Stimulated activated CD4-positive, alpha-beta T cell treated with anti-CD3 and anti-CD28 coated beads, Interleukin-15, amount 100 ng/mL, for 48 hours (primary cell): ENCODE data around the gene TPSAB1.

Experiments
- DNase-seq, 2 donors: peaks; one replicate each; pipeline ENCODE4 v3.0.0-alpha.2; 2020; ENCODE audit warnings: low read depth in 2 of 2

The TPSAB1 gene

DNA sequence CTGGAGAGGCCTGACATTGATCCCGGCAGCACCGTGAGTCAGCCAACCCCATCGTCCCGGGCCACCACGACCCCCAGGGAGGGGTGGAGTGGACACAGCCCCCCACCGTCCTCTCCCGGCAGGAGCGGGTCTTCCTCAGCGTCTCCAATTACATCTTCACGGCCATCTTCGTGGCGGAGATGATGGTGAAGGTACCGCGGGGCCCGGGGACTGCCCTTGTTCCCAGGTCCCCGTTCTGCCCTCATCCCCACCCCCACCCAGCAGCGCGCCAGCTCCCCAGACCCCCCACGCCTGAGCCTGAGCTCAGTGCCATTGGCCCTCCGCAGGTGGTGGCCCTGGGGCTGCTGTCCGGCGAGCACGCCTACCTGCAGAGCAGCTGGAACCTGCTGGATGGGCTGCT, 30.0 kb upstream of the TPSAB1 start:
- no peak for DNase-seq

DNA sequence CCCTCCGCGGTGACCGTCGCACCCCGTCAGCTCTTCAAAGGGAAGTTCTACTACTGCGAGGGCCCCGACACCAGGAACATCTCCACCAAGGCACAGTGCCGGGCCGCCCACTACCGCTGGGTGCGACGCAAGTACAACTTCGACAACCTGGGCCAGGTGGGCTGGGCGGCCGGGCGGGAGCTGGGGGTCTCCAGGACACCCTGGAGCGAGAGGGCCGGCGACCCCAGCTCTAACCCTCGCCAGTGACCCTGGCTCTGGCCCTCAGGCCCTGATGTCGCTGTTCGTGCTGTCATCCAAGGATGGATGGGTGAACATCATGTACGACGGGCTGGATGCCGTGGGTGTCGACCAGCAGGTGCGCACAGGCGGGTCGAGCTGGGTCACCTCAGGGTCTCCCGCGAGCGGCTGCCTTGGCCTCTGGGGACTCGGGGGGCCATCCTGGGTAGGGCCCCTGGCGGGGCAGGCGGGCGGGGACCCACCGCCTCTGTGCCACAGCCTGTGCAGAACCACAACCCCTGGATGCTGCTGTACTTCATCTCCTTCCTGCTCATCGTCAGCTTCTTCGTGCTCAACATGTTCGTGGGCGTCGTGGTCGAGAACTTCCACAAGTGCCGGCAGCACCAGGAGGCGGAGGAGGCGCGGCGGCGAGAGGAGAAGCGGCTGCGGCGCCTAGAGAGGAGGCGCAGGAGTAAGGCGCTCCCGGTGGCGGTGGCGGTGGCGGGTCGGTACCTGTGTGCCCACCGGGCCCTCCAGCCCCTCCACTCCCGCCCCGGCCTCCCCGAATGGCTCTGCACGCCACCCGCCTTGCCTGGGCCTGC, 28.8 kb upstream of the TPSAB1 start:
- no peak for DNase-seq

DNA sequence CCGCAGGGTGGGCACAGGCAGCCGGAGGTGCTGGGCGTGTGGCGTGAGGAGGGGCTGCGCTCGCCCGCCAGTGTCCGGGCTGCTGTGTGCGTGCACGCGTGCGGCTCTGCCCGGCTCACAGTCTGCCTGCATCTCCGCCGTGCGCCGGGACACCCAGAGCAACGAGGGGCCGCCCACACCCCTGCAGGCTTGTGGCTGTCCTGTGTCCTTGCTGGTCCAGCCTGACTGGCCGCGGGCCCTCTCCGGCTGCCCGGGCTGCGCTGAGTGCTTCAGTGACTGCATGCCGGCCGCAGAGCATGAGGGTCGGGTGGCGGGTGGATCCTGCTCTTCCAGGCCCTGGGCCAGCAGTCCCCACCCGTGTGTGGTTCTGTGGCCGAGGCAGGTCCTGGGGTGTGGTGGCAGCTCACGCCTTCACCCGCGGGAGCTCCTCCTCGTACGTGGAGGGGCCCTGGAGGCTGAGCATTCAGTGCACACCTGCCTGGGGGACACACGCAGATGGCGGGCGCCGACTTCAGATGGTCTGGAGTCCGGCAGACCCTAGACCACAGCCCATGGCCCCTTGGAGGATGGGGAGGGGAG, 27.8 kb upstream of the TPSAB1 start:
- DNase-seq, result no peak

DNA sequence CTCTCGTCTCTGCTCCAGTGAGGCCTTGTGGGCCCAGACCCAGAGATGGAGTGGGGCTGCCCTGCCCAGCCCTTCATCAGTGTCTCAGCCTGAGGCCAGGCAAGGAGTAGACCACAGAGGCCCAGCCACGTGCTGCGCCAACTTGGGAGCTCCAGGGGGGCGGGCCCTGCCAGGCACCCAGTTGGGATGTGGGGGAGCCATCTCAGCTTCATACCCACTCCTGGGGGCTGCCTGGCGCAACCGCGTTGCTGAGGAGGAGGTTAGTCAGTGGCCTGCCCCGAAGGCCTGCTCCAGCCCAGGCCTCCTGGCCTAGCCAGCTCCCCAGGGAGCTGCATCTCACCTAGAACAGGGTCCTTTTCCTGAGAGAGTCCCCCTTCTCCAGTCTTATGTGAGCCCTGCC, 27.3 kb upstream of the TPSAB1 start:
- DNase-seq, result no peak

DNA sequence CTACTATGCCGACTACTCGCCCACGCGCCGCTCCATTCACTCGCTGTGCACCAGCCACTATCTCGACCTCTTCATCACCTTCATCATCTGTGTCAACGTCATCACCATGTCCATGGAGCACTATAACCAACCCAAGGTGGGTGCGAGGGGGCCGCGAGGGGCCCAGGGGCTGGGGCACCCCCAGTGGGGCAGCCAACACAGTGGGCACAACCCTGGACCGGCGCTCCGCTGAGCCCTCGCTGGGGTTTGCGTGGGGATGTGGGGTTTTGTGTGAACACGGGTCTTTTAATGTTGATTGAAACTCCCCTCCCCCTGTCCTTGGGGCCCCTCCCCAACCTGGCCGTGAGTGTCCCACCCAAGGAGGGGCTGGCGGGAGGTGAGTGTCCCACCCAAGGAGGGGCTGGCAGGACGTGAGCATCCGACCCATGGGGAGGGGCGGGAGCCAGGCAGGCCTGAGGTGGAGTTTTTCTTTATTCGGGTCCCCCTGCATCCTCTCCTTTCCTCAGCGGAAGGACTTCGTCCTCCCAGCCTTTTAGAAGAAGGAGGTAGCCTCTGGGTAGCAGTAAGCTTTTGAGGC, 26.6 kb upstream of the TPSAB1 start:
- no peak for DNase-seq

DNA sequence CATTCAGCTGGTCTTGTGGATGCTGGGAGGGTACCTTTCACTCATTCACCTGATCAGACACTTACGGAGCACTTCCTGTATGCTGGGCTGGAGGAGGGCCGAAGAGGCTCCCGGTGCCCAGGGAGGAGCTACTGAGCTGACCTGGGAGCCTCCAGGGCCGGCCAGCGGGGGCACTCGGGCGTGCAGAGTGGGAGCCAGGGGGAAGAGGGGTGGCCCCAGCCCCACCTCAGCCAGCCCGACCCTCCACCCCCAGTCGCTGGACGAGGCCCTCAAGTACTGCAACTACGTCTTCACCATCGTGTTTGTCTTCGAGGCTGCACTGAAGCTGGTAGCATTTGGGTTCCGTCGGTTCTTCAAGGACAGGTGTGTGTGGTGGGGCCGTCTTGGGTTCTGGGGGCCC, 25.8 kb upstream of the TPSAB1 start:
- DNase-seq, result no peak

DNA sequence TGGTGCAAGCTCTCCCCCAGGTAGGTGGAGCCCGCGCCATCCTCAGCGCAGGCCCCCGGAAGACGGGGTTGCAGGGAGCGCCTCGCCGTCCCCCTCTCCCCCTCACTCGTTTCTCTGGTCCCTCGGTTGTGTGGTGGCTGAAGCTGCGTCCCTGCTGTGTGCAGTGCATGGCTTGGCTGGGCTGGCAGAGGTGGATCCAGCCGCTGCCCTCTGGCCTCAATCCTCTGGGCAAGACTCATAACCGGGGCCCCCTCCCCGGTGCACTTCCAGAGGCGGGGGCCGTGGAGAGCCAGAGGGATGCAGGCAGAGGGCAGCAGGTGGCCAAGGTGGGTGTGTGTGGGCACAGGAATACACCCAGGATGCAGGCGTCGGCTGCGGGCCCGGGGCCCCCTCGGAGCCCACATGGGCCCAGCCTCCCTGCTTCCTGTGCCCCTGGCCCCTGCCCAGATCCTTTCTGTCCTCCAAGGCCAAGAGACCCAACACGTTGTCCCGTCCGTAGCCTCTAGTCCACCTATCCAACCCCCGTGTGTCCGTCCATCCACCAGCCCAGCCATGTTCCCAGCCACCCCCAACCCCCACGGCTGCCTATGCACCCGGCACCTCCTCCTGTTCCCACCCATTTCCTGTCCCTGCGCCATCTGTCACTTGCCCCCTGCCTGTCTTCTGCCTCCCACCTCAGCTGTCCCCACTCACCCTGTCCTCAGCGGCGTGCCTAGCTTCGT, 24.8 kb upstream of the TPSAB1 start:
- no peak for DNase-seq

DNA sequence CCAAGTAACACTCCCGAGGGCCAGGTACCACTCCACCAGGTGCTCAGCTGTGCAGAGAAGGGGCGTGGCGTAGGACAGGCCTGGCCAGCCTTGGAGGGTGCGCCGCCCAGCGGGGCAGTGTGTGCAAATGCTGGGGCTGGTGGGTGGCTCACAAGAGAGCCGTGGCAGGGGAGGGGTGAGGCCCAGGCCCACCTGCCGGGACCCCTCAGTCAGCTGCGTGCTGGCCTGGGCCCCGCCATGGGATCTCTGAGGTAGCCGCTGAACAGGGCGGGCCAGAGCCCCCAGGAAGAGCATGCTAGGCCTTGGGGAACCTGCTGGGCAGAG, 24.2 kb upstream of the TPSAB1 start:
- DNase-seq, result no peak

DNA sequence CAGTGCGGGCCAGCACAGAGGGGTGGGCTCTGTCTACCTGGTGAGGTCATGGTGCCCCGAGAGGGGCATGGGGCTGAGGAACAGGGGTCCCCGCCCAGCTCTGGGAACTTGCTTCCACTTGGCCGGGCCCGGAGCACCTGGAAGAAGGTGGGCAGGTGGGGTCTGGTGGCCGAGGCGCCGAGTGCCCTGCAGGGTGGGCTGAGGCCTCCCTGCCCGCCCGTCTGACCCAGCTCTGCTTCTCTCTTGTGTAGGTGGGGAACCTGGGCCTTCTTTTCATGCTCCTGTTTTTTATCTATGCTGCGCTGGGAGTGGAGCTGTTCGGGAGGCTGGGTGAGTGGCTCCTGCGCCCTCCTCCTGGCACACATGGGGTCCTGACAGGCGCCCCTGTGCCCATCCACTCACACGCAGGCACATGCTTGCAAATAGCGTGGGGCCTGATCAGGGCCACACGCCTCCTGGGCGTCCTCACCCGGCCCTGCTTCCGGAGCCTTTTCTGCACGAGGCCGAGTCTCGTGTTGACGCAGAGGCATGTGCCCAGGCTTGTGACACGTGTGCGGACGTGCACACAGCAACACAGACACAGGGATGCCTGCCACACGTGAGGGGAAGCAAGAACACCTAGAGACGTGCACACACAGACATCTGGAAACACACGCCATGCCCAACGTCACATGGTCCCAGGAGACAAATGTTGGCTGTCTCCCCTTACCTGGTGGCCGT, 23.7 kb upstream of the TPSAB1 start:
- no peak for DNase-seq

DNA sequence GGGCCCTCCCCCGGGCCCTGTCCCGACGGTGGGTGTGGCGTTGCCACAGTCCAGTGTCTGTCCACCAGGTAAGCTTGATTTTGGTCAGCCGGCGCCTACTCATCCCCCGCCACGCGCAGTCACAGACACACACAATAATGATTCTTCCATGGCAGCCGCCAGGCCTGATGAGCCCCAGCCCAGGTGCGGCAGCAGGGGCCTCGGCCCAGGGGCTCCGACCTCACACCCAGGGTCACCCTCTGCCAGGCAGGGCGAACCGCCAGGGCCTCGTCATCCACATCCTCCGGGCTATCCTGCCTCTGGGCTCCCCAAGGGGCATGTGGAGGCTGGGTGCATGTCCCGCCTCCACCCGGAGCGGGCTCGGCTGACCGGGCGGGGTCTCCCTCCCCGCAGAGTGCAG, 23.0 kb upstream of the TPSAB1 start:
- no peak for DNase-seq

DNA sequence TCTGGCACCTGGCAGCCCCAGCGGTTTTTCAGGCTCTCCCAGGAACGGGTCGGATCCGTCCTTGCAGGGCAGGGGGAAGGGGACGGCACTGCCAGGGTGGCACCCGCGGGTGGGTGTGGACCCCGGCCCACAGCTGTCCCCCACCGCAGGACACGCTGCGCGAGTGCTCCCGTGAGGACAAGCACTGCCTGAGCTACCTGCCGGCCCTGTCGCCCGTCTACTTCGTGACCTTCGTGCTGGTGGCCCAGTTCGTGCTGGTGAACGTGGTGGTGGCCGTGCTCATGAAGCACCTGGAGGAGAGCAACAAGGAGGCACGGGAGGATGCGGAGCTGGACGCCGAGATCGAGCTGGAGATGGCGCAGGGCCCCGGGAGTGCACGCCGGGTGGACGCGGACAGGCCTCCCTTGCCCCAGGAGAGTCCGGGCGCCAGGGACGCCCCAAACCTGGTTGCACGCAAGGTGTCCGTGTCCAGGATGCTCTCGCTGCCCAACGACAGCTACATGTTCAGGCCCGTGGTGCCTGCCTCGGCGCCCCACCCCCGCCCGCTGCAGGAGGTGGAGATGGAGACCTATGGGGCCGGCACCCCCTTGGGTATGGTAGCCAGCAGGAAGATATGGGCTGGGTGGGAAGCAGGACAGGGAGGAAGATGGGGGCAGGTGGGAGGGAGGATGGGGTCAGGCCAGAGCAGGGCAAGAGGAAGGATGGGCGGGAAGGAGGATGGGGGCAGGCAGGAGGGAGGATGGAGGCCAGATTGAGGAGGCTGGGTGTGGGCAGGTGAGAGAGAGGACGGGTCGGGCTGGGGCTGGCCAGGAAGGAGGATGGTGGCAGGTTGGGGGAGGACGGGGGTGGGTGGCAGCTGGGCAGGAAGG, 22.2 kb upstream of the TPSAB1 start:
- no peak for DNase-seq

DNA sequence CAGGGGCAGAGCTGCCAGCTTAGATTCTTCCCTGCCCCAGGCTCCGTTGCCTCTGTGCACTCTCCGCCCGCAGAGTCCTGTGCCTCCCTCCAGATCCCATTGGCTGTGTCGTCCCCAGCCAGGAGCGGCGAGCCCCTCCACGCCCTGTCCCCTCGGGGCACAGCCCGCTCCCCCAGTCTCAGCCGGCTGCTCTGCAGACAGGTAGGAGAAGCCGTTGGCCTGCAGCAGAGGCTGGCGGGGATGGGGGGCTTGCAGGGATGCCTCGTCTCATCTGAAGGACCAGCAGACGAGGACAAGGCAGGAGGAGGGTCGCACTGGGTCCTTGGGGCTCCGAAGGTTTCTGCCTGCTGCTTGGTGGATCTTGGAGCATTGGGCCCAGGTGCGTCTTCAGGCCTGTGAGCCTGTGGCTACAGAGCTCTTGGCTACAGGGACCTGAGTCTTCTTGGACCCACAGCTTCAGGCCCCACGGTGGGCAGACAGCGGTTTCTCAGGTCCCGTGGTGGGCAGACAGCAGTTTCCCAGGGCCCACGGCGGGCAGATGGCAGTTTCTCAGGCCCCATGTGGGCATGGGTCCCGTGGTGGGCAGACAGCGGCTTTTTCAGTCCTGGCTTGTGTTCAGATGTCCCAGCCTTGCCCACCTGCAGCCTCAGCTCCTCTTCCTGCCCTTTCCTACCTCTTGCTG, 21.4 kb upstream of the TPSAB1 start:
- DNase-seq, result no peak

DNA sequence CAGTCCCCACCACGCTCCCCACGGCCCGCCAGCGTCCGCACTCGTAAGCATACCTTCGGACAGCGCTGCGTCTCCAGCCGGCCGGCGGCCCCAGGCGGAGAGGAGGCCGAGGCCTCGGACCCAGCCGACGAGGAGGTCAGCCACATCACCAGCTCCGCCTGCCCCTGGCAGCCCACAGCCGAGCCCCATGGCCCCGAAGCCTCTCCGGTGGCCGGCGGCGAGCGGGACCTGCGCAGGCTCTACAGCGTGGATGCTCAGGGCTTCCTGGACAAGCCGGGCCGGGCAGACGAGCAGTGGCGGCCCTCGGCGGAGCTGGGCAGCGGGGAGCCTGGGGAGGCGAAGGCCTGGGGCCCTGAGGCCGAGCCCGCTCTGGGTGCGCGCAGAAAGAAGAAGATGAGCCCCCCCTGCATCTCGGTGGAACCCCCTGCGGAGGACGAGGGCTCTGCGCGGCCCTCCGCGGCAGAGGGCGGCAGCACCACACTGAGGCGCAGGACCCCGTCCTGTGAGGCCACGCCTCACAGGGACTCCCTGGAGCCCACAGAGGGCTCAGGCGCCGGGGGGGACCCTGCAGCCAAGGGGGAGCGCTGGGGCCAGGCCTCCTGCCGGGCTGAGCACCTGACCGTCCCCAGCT, 20.3 kb upstream of the TPSAB1 start:
- DNase-seq, result no peak

DNA sequence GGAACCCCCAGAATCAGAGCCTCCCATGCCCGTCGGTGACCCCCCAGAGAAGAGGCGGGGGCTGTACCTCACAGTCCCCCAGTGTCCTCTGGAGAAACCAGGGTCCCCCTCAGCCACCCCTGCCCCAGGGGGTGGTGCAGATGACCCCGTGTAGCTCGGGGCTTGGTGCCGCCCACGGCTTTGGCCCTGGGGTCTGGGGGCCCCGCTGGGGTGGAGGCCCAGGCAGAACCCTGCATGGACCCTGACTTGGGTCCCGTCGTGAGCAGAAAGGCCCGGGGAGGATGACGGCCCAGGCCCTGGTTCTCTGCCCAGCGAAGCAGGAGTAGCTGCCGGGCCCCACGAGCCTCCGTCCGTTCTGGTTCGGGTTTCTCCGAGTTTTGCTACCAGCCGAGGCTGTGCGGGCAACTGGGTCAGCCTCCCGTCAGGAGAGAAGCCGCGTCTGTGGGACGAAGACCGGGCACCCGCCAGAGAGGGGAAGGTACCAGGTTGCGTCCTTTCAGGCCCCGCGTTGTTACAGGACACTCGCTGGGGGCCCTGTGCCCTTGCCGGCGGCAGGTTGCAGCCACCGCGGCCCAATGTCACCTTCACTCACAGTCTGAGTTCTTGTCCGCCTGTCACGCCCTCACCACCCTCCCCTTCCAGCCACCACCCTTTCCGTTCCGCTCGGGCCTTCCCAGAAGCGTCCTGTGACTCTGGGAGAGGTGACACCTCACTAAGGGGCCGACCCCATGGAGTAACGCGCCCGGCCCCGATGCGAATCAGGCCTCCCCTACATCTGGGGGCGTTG, 19.5 kb upstream of the TPSAB1 start:
- DNase-seq, result no peak

DNA sequence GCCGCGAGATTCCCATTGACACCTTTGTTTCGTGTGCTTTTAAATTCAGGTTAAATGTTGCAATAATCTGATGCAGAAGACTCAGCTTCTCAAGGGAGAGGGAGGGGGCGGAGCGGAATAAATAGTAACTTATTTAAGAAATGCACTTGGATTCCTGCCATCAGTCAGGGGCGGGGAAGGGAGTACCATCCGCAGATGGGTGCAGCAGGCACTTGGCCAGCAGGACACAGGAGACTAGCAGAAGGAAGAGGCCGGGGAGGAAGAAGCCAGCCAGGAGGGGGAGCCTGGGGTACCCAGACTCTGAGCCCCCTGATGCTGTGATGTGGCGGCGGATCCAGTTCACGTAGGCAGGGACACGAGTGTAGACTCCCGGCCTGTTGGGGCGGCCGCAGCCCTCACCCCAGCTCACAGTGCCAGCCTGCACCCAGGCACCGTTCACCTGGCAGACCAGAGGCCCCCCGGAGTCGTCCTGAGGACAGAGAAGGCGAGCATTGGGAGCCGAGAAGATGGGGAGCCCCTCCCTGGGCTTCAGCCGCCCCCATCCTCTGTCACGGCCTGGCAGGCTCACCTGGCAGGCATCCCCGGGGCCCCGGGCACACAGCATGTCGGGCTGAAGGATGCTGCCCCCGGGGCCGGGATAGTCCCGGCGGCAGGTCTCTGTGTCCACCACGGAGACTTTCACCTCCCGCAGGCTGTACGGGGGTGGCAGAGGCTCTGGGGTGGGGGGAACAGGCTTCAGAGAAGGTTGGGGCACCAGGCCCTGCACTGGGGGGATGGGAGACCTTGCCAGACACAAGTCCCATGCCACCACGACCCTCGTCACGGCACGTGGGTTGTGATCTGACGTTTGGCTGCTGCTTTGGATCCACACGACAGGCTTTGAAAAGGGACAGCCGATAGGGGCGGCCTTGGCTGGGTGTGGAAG, 18.6 kb upstream of the TPSAB1 start:
- no peak for DNase-seq

DNA sequence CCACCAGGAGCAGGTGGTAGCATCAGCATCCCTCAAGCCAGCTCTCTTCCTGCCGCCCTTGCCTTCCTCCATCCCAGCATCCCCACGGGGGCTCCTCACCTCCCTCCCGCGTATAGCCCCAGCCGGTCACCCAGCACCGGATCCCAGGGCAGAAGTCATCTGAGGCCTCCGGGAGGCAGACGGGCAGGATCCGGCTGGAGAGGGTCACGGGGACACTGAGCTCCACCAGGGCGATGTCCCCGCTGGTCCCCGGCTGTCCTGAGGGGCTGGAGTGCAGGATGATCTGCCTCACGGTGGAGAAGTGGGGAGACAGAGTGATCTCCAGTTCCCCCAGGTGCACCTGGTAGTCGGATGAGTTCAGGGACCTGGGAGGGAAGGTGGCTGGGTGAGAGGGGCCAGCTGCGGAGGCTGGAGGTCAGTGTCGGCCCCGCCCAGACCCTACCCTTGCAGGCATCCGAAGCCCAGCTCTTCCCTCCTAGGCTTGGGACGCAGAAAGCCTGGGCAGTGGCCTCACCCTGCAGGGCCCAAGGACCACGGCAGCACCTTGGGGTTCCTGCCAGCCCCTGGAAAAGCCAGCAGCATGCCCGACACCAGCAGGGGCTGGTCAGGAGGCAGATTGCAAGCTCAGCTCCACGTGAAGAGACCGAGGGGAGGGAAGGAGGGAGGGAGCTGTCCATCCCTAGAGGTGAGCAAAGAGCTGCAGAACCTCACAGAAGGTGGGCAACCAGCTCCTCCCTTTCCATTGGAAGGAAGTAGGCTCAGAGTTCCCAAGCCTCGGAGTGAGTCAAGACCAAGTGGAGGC, 17.8 kb upstream of the TPSAB1 start:
- no peak for DNase-seq
